ENCODE measurements around the gene LY6G5C.
A peak's percentile ranks its signal among the peaks of the same experiment; 100 is the strongest.

The LY6G5C gene

DNA sequence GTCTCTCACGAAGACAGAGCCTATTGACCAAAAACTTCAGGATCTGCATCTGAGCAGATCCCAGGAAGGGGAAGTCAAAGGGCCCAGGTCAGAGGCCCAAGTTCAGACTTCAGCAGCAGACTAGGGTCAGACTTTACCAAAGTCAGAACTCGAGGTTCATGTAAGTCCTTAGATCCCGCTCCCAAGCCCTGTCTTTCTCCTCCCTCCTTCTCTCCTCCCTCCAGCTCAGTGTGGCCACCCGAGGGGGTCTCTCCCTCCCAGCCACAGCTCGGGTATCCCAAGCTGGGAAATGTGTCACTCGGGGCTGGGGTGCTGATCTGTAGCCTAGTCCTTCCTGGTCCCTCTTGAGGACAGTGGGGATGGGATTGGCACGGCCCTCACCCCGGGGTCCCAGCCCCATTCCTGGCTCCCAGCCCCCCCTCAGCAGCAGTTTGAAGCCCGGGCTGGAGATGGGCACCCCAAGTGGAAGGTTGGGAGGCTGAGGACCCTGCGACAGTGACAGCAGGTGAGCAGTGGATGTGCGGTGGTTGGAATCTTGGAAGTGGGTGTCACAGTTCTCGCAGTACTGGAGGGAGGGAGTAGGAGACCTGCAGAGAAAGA lies 18.6 kb downstream of the LY6G5C start:
- DNase-seq (ENCODE audit: low spot score) = no peak

DNA sequence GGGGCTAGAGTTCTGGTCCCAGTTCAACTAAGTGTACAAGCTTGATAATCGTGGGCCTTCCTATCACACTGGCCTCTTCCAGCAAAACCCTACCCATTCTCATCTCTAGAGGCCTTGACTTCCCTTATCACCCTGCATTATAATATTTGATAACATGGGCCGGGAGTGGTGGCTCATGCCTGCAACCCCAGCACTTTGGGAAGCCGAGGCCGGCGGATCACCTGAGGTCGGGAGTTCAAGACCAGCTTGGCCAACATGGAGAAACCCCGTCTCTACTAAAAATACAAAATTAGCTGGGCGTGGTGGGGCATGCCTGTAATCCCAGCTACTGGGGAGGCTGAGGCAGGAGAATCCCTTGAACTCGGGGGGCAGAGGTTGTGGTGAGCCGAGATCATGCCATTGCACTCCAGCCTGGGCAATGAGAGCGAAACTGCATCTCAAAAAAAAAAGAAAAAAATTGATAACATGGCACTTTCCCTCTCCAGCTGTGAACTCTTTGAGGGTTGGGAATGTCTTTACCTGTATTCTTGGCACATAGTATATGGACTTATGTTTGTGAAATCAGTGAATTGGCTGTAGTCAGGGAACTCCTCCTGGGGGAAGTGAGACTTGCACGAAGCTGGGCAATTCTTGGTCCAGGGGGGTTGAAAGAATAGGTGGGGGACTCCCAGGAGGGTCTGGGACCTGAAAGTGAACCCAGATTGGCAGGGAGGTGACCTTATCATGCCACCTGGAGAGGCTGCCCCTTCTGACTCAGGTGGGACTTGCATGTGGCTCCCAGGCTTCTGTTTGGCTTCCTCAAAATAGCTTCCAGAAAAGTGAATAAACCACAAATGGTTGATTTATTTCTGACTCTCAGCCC lies 19.4 kb downstream of the LY6G5C start:
- DNase-seq (ENCODE audit: low spot score) = no peak

DNA sequence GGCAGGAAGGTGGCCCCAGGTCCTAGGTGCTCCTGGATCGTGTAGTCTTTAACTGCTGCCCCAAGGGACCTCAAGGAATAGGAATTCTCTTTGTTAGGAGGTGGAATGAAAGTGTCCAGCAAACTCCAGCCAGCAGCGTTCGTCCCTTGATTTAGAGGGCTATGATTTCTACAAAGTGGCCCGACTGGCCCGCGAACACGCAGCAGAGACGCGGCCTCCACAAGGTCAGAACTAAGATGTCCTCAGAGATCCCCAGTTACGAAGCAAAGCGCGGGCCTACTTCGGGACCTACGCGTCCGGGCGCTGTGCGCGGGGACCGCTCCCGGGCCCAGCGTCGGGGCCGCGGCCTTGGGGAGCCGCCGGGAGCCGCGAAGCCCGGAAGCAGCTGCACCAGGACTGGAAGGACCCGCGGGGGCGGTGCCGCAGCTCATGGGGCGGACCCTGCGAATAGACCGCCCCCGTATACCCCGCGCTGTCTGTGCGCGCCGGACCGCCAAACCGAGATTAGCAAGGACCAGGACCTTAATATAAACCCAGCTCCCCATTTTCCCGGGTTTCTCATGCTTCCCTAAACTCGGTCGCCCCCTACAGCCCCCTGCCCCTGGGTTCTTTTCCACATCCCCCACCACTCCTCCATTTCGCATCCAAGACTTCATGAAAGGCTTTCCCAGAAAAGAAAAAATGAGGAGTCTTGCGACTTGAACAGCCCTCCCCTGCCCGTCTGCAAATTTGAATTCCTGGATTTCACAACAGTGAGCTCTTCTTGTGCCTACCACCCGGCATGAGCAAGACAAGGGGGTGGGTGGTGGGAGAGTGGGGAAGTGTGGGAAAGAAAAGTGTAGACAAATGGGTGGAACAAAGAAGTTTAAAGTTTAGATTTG lies 20.2 kb downstream of the LY6G5C start, which contains the start of gene C6orf47:
C6orf47 (minus strand) TSS at position 398 of the 881 bp plus-strand sequence. CDS start 831 bp downstream, outside the sequence.
- peak; percentile 72 for DNase-seq (ENCODE audit: low spot score)

DNA sequence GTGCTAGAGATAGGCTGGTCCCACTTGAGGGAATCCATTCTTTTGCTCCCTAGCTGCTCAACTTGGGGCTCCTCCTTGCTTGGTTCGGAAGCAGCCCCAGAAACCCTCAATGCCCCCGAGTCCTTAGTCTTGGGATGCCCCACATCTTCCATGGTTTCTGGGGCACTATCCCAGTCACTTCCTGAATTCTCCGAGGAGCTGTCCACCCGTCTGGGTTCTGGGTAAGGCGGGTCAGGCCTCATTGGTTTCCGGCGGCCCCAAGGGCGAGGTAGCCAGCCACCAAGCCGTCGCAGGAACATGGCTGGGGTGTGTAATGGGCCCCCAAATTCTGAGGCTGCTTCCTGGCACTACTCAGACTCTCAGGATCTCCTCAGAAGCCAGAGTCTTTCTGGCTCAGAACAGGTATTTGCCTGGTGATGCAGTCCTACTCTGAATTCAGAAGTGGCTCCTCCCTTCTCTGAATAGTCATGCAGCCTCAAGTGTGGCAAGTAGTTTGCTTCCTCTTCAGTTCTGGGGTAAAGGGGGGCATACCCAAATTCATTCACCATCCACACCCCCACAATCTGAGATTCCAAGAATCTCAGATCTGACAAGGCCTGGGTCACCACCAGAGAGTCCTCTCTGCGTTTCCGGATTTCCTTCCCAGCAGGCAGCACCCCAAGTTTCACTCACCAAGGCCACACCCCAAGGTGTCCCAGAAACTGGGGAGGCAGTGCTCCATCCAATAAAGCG lies 21.1 kb downstream of the LY6G5C start:
- no peak for DNase-seq (ENCODE audit: low spot score)

DNA sequence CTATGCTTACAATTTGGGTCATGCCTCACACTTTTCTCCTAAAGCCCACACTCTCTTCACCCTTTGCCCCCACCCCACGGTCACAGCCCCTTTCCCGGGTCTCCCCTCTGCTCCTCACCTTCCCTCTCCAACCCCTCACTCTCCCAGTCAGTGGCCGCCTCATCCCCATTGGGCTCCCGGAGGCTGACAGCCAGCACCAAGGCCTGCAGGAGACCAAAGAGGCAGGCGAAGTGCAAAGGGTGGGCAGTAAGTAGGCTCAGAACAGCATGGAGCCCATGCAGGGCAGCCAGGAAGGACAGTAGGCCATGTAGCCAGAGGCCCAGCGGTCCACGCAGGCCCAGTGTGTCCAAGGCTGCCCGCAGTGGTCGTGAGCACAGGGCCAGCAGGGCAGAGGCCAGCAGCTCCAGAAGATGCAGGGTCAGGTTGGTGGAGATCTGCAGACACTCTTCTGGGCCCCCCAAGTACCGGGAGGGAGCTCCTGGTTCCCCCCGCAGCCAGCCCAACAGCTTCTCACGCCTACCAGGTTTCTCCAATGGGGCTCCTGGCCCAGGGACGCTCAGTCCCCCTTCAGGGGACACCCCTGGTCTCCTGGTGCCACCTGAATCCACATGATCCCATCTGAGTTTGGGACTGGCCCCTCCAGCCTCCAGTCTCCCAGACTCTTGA lies 21.8 kb downstream of the LY6G5C start:
- DNase-seq (ENCODE audit: low spot score) = no peak

DNA sequence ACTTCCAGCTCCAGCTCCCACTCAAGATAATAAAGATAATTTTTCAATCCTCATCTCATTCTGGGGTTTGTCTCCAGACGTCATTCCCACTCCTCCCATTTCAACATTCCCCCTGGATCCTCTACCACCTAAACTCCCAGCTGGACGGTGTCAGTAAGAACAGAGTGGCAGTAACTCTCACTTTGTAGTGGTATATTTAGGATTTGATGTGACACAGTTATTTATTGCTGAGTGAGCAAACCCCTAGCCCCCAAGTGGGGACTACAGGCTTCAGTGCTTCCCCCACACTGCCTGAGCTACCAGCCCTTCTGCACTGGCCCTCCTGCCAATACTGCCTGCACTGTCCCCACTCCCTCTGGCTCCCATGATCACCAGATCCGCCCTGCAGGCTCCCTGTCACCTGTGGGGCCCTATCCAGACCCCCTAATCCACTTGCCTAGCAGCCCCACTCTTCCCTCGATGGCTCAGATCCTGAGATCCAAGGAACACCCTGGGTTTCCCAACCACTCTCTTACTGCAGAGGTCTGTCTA lies 22.6 kb downstream of the LY6G5C start:
- no peak for DNase-seq (ENCODE audit: low spot score)

DNA sequence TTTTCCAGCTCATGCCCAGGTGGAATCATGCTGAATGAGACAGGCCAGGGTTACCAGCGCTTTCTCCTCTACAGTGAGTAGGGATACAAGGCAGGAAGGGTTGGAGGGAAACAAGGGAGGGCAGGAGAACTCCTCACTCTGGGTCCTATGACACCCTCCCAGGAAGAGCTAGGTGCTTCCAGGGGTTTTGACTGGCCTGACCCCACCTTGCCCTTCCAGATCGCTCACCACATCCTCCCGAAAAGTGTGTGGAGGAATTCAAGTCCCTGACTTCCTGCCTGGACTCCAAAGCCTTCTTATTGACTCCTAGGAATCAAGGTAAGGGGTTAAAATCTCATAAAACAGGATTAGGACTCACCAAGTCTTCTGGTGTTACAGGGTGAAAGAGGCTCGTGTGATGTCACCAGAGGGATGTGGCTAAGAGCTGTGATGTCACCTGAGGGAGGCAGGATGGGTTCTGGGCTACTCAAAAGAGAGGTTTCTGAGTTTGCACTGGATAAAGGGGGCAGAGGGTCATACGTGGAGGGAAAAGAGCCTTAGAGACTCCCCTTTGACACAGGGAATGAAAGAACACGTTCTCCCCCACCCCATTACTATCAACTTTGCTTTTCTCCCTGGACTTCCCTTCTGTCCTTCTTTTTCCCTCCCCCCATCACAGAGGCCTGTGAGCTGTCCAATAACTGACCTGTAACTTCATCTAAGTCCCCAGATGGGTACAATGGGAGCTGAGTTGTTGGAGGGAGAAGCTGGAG lies 23.3 kb downstream of the LY6G5C start:
- no peak for DNase-seq (ENCODE audit: low spot score)

DNA sequence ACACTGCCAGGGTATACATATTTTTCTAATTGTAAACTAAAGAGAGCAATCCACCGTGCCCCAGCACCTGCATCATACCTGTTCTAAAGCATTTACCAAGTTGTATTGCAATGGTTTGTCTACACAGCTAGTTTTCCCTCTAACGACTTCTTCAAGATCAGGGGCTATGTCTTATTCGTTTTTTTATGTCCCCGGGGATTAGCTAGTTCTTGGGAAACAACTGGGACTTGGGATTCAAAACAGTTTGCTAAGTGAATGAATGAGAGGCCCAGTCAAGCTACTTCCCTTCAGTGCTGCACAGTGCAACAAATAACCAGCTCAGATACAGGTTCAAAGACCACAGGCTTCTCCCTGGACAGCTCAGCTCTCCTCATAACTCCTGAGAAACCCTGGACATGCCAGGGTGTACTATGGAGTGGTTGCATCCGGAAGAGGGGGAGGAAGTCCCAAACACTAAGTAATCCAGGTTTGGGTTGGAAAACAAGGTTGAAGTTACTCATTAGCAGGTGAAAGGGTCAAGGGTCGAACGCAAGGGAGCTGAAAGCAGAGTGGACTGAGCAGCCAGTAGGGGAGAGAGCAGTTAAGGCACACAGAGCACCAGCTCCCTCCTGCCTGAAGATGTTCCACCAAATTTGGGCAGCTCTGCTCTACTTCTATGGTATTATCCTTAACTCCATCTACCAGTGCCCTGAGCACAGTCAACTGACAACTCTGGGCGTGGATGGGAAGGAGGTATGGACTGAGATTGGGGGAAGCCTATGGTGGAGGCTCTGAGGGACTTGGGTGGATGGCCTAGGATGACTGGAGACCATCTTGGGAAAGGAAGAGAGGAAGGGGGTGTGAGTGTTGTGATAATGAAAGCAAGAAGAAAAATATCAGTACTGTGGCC lies 25.3 kb downstream of the LY6G5C start, which contains the start of gene APOM:
APOM (plus strand) TSS at position 546 of the 889 bp plus-strand sequence; CDS start at position 619, 73 bp downstream.
- DNase-seq (ENCODE audit: low spot score) = peak; percentile 63

DNA sequence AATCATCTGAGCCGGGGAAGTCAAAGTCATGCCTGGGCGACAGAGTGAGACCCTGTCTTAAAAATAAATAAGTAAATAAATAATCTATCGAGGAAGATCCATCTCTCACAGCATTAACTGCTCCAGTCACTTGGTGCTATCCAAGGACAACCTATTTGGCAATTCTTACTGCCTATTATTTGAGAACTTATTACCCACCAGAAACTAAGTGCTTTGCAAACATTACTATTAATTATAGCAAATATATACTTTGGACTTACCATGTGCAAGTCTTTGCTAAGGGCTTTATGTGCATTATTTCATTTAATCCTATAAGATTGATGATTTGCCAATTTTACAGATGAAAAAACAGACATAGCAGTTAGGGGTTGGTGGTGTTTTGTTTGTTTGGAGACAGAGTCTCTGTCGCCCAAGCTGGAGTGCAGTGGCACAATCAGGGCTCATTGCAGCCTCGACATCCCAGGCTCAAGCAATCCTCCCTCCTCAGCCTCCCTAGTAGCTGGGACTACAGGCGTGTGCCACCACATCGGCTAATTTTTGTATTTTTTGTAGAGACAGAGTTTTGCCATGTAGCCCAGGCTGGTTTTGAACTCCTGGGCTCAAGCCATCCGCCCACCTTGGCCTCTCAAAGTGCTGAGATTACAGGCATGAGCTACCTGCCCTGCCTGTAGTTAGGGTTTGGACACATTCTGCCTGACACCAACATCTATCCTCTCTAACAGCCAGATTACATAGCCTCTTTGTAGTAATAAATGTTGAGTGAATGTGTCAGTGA lies 26.1 kb downstream of the LY6G5C start:
- no peak for DNase-seq (ENCODE audit: low spot score)

DNA sequence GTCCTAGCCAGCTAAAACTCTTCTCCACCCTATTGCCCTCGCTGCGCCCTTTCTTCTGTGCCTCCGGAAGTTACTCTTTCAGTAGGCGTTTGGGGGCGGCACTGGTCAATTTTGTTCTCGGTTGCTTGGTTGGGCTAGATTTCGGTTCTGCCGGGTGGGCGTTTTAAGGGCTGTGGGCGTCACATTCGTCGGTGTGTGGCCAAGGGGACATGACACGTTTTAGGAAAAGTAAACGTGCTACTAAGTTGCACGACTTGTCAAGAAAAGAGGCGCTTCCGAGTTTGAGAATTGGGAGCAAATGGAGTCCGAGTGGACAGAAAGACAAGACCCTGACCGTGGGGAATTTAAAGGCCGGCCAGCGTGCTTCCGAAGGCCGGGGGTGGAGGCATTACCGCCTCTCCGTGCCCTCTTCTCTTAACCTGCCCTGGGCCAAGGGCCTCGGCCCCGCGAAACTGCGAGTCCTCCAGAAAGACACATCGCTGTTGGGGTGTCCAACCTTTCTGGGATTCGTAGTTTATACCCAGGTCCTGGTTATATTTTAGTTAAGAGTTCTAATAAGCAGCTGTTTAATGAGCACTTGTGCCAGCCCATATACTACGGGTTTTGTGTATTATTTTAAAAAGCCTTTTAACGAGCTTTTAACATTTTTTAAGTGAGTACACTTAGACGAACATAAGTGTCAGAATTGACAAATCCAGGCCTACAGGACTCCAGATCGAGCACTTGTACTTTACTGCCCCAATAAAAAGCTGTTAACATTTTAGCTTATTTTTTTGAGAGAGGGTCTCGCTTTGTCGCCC lies 27.7 kb downstream of the LY6G5C start:
- DNase-seq (ENCODE audit: low spot score) = peak; percentile 75

DNA sequence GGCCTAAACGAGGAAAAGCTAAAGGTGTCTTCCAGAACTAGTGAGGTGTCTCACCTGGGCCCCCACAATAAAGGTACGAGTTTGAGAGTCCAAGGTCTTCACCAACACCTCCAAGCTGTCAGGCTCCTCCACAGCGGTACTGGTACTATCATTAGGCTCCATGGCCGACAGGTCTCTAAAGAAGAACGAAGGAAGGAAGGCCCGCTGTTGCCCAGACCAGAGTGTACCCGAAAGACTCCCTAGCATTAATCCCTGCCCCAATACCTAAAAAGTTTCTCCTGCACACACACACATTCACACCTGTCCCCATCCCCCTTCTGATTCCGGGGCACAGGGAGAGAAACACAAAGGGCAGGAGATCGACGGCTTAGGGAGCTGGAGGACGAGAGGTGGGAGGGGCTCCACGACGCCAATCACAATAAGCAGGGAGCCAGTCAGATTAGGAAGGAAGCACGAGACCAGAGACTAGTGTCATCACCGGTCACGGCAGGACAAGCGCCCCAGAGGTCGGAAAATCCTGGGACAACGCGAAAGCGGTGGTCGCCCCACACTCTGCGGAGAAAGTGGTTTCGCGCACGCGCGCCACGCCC lies 29.2 kb downstream of the LY6G5C start:
- DNase-seq (ENCODE audit: low spot score) = peak; percentile 63

DNA sequence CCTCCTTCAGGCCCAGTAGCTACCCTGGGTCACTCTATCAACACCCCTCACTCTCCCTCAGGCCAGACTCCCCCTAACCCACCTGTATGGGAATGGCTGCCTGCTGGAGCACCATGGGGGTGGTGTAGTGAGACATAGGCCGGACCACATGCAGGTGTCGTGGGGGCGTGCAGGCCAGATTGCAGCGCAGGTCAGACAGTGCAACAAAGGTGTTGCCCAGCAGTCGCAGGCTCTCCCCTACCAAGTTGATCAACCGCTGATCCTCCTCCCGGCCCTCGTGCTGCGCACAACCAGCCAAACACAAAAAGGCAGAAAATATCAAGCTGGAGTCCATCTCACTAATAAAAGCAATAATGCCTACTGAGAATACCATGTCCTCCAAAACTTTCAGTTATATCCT lies 35.5 kb downstream of the LY6G5C start:
- no peak for DNase-seq (ENCODE audit: low spot score)

DNA sequence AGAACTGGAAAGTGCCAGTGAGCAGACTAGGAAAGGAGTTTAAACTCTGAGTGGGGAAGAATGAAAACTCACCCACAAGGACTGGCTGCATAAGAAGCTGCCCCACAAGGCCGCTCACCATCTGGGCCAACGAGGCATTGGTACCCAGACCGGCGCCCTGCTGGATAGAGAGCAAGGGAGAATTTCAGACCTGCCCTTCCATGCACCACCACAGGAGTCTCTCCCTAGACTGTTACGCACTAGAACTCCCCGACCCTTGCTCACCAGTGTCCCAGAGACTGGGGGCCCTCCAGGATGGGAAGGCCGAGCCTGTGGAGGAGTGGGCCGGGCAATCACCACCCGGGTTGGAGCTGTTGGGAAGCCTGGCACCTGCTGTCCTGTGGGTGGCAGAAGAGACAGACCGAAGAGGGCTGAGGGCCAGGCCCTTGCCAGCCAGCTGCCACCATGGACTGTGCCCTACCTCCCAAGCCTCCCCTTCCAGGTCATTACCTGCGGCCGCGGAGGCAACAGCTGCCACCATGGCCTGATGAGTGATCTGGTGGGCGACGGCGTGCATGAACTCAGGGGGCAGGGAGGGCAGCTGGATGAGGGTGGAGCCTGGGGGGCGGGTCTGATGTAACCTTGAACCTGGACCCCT lies 36.9 kb downstream of the LY6G5C start:
- DNase-seq (ENCODE audit: low spot score) = no peak

DNA sequence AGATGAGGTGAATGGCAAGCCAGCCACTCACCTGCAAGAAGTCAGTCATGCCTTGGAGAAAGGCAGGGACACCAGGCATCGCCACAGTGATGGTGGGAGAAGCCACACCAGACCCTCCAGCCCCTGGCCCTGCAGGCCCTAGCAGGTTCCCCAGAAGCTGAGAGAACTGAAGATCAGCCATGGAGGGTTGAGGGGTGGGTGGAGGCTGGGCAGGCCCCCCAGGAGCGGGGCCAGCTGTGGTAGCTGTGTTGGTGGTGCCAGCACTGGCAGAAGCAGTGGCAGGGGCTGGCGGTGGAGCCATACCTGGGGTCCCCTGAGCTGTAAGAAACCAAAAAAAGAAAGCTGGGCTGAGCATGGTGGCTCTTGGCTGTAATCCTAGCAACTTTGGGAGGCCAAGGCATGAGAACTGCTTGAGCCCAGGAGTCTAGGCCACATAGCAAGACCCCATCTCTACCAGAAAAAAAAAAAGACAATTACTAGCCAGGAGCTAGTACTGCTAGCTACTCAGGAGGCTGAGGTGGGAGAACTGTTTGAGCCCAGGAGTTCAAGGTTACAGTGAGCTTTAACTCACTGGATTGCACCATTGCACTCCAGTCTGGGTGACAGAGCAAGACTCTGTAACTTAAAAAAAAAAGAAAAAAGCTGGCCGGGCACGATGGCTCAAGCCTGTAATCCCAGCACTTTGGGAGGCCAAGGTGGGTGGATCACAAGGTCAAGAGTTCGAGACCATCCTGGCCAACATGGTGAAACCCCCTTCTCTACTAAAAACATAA lies 37.9 kb downstream of the LY6G5C start:
- no peak for DNase-seq (ENCODE audit: low spot score)

DNA sequence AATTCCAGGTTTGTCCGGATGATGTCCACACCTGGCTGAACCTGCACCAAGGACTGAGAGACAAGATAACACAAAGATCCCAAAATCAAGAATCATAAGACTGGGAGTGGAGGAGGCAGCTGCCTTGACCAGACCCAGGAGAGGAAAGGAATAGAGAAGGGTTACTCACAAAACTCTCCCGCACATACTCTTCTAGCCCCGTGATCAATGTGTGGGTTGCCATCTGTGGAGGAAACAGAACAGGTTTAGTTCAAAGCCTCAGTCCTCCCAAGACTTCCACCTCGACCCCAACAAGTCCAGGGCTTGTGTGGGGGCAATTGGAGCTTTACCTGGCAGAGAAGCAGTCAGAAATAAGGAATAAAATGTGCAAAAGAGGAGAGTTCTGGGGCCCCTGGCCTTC lies 39.5 kb downstream of the LY6G5C start:
- DNase-seq (ENCODE audit: low spot score) = no peak

DNA sequence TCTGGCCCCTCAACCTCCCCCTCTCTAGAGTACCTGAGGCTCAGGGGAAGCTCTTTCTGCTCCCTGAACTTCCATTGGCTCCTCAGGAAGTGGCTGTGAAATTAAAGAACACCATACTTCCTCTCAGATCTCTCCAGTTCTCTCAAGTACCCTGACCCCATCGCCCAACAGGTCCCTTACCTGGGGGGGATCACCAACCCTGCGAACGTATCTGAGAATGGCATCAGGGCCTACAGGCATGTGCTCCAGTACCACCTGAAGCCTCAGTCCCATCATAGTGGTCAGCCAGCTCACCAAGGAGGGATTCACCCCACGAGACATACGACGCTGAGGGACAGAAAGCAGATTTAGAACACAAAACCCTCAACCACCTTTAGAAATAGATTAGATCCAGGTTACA lies 40.3 kb downstream of the LY6G5C start:
- DNase-seq (ENCODE audit: low spot score) = no peak
